ENCODE results near the gene NFIA. TPM values are rescaled to one million over a fixed set of nuclear protein-coding genes. Genes with fewer than 3 reads are reported as not detected.

The NFIA gene
- total and polyA plus RNA-seq, 12 donors: 15.6 to 109 (median 66.3) TPM

GRCh38 chr1:61220536-61220935 is 138.2 kb downstream of the NFIA start:
- no peak for DNase-seq
- peaks cover 0 to 7% (median 0%) of the 10 kb centered on the region in 3 donors for H3K9me3 ChIP-seq (replicated peaks in 1 of 3)
- peaks cover 3 to 24% of the 10 kb centered on the region in 2 donors for H3K4me1 ChIP-seq (replicated peaks in 1 of 2)
- no peak for TF ChIP-seq POLR2A (IDR thresholded peaks at IDR 0.05)
- no peak for TF ChIP-seq CTCF (IDR thresholded peaks at IDR 0.05)
- no peaks in the 10 kb centered on the region for H3K36me3 ChIP-seq (replicated peaks in 1 of 2)
- H3K4me3 ChIP-seq: no peak overlapping the region
- no peaks in the 10 kb centered on the region for H3K27me3 ChIP-seq
- no peak overlapping the region for H3K27ac ChIP-seq
- 86 to 94% (median 90%) methylated on average over 2 of the region's 2 CpGs for WGBS, 4 donors
- intact Hi-C loops (cut with DNase I): no loop called here

- WGBS, 4 donors: 71 to 84% (median 81%) methylated on average over 4 of the region's 4 CpGs
- Histone ChIP-seq H3K4me3 (no peak overlapping the region), H3K4me1 (replicated peaks in 1 of 2) (peaks cover 1 to 20% of the 10 kb centered on the region in 2 donors), H3K27me3 (no peaks in the 10 kb centered on the region), H3K9me3 (replicated peaks in 1 of 3) (peaks cover 0 to 7% (median 0%) of the 10 kb centered on the region in 3 donors), H3K27ac (no peak overlapping the region), H3K36me3 (replicated peaks in 1 of 2) (no peaks in the 10 kb centered on the region)
- intact Hi-C loops (cut with DNase I): no loop called here
- no peak for DNase-seq
- no peak for TF ChIP-seq CTCF (IDR thresholded peaks at IDR 0.05)
- TF ChIP-seq POLR2A (IDR thresholded peaks at IDR 0.05): no peak
Observed at GRCh38 chr1:61221642-61222041, 139.3 kb downstream of the NFIA start.

- WGBS, 4 donors: 88 to 94% (median 91%) methylated on average over 2 of the region's 2 CpGs
- DNase-seq: no peak
- H3K36me3 ChIP-seq (replicated peaks in 1 of 2): no peaks in the 10 kb centered on the region
- H3K4me1 ChIP-seq (replicated peaks in 1 of 2): peaks cover 5 to 25% of the 10 kb centered on the region in 2 donors
- H3K27me3 ChIP-seq: no peaks in the 10 kb centered on the region
- no peak for TF ChIP-seq CTCF (IDR thresholded peaks at IDR 0.05)
- no peak for TF ChIP-seq POLR2A (IDR thresholded peaks at IDR 0.05)
- H3K4me3 ChIP-seq: no peak overlapping the region
- H3K27ac ChIP-seq: no peak overlapping the region
- peaks cover 0 to 7% (median 0%) of the 10 kb centered on the region in 3 donors for H3K9me3 ChIP-seq (replicated peaks in 1 of 3)
- intact Hi-C loops (cut with DNase I): no loop called here
Observed at GRCh38 chr1:61222240-61222639, 139.9 kb downstream of the NFIA start.

- TF ChIP-seq CTCF (IDR thresholded peaks at IDR 0.05): no peak
- TF ChIP-seq POLR2A (IDR thresholded peaks at IDR 0.05): no peak
- Histone ChIP-seq H3K36me3 (replicated peaks in 1 of 2) (no peaks in the 10 kb centered on the region), H3K27ac (no peak overlapping the region), H3K4me1 (replicated peaks in 1 of 2) (peaks cover 5 to 34% of the 10 kb centered on the region in 2 donors), H3K27me3 (no peaks in the 10 kb centered on the region), H3K9me3 (replicated peaks in 1 of 3) (peaks cover 0 to 7% (median 0%) of the 10 kb centered on the region in 3 donors), H3K4me3 (no peak overlapping the region)
- DNase-seq: no peak
- intact Hi-C loops (cut with DNase I): no loop called here
Observed at GRCh38 chr1:61223140-61223539, 140.8 kb downstream of the NFIA start.
